PC-3 (cell line): ENCODE data around the gene HTR1D. TPM values are rescaled to one million over a fixed set of nuclear protein-coding genes. Genes with fewer than 3 reads are reported as not detected.

ENCODE experiments used
- ATAC-seq: fragments of 200-7000 bp; cut with Tn5 transposase; 2 replicates; pipeline ENCODE4 v1.9.1; 2020; ENCODE audit warnings: mild to moderate bottlenecking, moderate library complexity
- BruUV-seq: library from RNA; stranded (reverse); fragments of 400-500 nt; replicated peaks from 2 replicates; lab custom pipeline; 2021; lab: Mats Ljungman, UMichigan
- CTCF ChIA-PET: fragments of 300-600 bp; sonication (Branson Sonifier 250); formaldehyde crosslinking; loops from one replicate; lab custom pipeline; 2022; ENCODE audit warnings: antibody characterized with exemption; lab: Charles Lee
- POLR2A ChIA-PET: fragments of 300-600 bp; sonication (Branson Sonifier 250); formaldehyde crosslinking; loops from one replicate; lab custom pipeline; 2022; ENCODE audit warnings: antibody characterized with exemption; ENCODE audit not compliant: unreplicated experiment; lab: Charles Lee
- DNase-seq: peaks from one replicate; pipeline ENCODE4 v3.0.0-alpha.2; 2015
- H2AFZ ChIP-seq: fragments of 300-600 bp; sonication (generic); 2 replicates; pipeline ENCODE4 v1.6.0; 2016; ENCODE audit warnings: antibody characterized with exemption, low read length
- H3F3A ChIP-seq: fragments of 300-600 bp; sonication (generic); one replicate; pipeline ENCODE4 v1.6.0; 2017; ENCODE audit warnings: antibody characterized with exemption, low read length, control low read depth, mild to moderate bottlenecking; ENCODE audit not compliant: unreplicated experiment
- H3K27ac ChIP-seq: fragments of 300-600 bp; sonication (generic); 2 replicates; pipeline ENCODE4 v1.5.1; 2016; ENCODE audit warnings: mild to moderate bottlenecking, low read length
- H3K27me3 ChIP-seq: fragments of 300-600 bp; sonication (generic); 2 replicates; pipeline ENCODE4 v1.6.1; 2016; ENCODE audit warnings: low read length, mixed read lengths
- H3K36me3 ChIP-seq: fragments of 300-600 bp; sonication (generic); 2 replicates; pipeline ENCODE4 v1.6.1; 2016; ENCODE audit warnings: low read depth, mixed run types, low read length, mixed read lengths
- H3K4me1 ChIP-seq: fragments of 300-600 bp; sonication (generic); 2 replicates; pipeline ENCODE4 v1.5.1; 2016; ENCODE audit warnings: low read length; ENCODE audit not compliant: insufficient read depth
- H3K4me2 ChIP-seq: fragments of 300-600 bp; sonication (generic); 2 replicates; pipeline ENCODE4 v1.6.0; 2016; ENCODE audit warnings: low read length
- H3K4me3 ChIP-seq: fragments of 300-600 bp; sonication (generic); 2 replicates; pipeline ENCODE4 v1.5.1; 2016; ENCODE audit warnings: mild to moderate bottlenecking, low read length, mixed read lengths
- H3K79me2 ChIP-seq: fragments of 300-600 bp; sonication (generic); 2 replicates; pipeline ENCODE4 v1.6.1; 2017; ENCODE audit warnings: low read length, mixed read lengths
- H3K9ac ChIP-seq: fragments of 300-600 bp; sonication (generic); 2 replicates; pipeline ENCODE4 v1.6.0; 2016; ENCODE audit warnings: mild to moderate bottlenecking, low read length
- H3K9me2 ChIP-seq: fragments of 300-600 bp; sonication (generic); replicated peaks from 2 replicates; pipeline ENCODE4 v1.6.1; 2016; ENCODE audit warnings: mixed run types, low read length, mixed read lengths
- H3K9me3 ChIP-seq: fragments of 300-600 bp; sonication (generic); 2 replicates; pipeline ENCODE4 v1.6.1; 2016; ENCODE audit warnings: low read length, mixed read lengths
- H4K20me1 ChIP-seq: fragments of 300-600 bp; sonication (generic); 2 replicates; pipeline ENCODE4 v1.6.1; 2016; ENCODE audit warnings: low read length, mixed read lengths
- CTCF ChIP-seq: fragments of 300-600 bp; sonication (generic); conservative IDR thresholded peaks from 2 replicates; pipeline ENCODE4 v1.5.1; 2017; ENCODE audit warnings: antibody characterized with exemption, low read depth, mild to moderate bottlenecking, low read length
- EZH2 ChIP-seq: fragments of 300-600 bp; sonication (generic); IDR thresholded peaks from one replicate; pipeline ENCODE4 v1.6.1; 2017; ENCODE audit warnings: antibody characterized with exemption, mild to moderate bottlenecking, low read length; ENCODE audit not compliant: unreplicated experiment
- EZH2phosphoT487 ChIP-seq: fragments of 300-600 bp; sonication (generic); IDR thresholded peaks from 2 replicates; pipeline ENCODE4 v1.6.1; 2018; ENCODE audit warnings: mild to moderate bottlenecking, antibody characterized with exemption, low read length, borderline replicate concordance
- intact Hi-C: fragments of 100-400 bp; cut with micrococcal nuclease; formaldehyde crosslinking; loops from 2 replicates; pipeline ENCODE4 v1.9.0; 2023
- total RNA-seq: library from RNA; depleted of rRNA; stranded (reverse); fragments of >200 nt; gene quantifications from 2 replicates; pipeline ENCODE4 v1.2.3, GENCODE V29; 2014

HTR1D gene
- total RNA-seq, 1 experiment from 2014 or later: 1.3 TPM

- H3K4me2 ChIP-seq: no peak overlapping the region
- no peaks in the 10 kb centered on the region for H3K27me3 ChIP-seq
- TF ChIP-seq EZH2 (no peak), EZH2phosphoT487 (no peak), CTCF (no peak)
- no peaks in the 10 kb centered on the region for H3F3A ChIP-seq
- no TSS peak for BruUV-seq
- CTCF ChIA-PET: no interaction called here
- no peaks in the 10 kb centered on the region for H3K36me3 ChIP-seq
- DNase-seq (no peak), ATAC-seq (no peak)
- POLR2A ChIA-PET: no interaction called here
- H3K27ac ChIP-seq: no peak overlapping the region
- no peaks in the 10 kb centered on the region for H3K9me3 ChIP-seq
- no peak overlapping the region for H3K4me3 ChIP-seq
- H2AFZ ChIP-seq: no peak overlapping the region
- 0 out of 2 replicates have a peak, but pooled peaks cover 3% of the 10 kb centered on the region for H3K4me1 ChIP-seq
- no peaks in the 10 kb centered on the region for H3K79me2 ChIP-seq
- no peaks in the 10 kb centered on the region for H4K20me1 ChIP-seq
- H3K9ac ChIP-seq: no peak overlapping the region
- intact Hi-C loops: no loop called here
- H3K9me2 ChIP-seq: no peaks in the 10 kb centered on the region
Observed at GRCh38 chr1:23242414-23242813, 25.1 kb upstream of the HTR1D start.

- POLR2A ChIA-PET: no interaction called here
Observed at GRCh38 chr1:23239638-23240295, 22.5 kb upstream of the HTR1D start.

More at GRCh38 chr1:23239638-23240295, 22.5 kb upstream of the HTR1D start:
- Histone ChIP-seq H3K79me2 (no peaks in the 10 kb centered on the region), H3K9me3 (no peaks in the 10 kb centered on the region), H3K9me2 (no peaks in the 10 kb centered on the region), H3K4me2 (no peak overlapping the region), H3K36me3 (no peaks in the 10 kb centered on the region), H3K27me3 (no peaks in the 10 kb centered on the region), H3F3A (no peaks in the 10 kb centered on the region), H3K4me3 (no peak overlapping the region), H3K4me1 (no peaks in the 10 kb centered on the region), H3K9ac (no peak overlapping the region), H4K20me1 (no peaks in the 10 kb centered on the region), H3K27ac (no peak overlapping the region), H2AFZ (no peak overlapping the region)
- DNase-seq (no peak), ATAC-seq (no peak)
- TF ChIP-seq EZH2phosphoT487 (no peak), CTCF (no peak), EZH2 (no peak)
- CTCF ChIA-PET: interaction anchor here (0.6 kb wide), 1 partner anchor 34 kb away, joined by 6 read pairs; no protein-coding TSS in a partner anchor
- BruUV-seq: no TSS peak
- intact Hi-C loops: no loop called here
